GM08714 (cell line): ENCODE data around the gene ANO10.
"Not testable (repeated sequence)": the region's sequence is repeated elsewhere in the genome, so short reads cannot be mapped to it uniquely, and the experiment has no call there.

Experiments
- H3K4me3 ChIP-seq: fragments of 200-500 bp; sonication (Bioruptor generic); 2 replicates; pipeline ENCODE4 v1.5.1; 2014; ENCODE audit warnings: mild to moderate bottlenecking, low read length, inconsistent platforms
- ZNF274 ChIP-seq: IDR thresholded peaks from 2 replicates; pipeline ENCODE4 v1.6.1; 2012; ENCODE audit warnings: mild to moderate bottlenecking, low read depth, low read length

Gene ANO10

GRCh38 chr3:43621656-43622432 lies at the start of gene ANO10:
ANO10 (minus strand) TSS chr3:43622011; CDS start chr3:43605852, 16,159 bp downstream.
- TF ChIP-seq ZNF274: no peak
- peak within 1 kb of the TSS; percentile 90 for H3K4me3 ChIP-seq

GRCh38 chr3:43670635-43671522 lies 49.1 kb upstream of the ANO10 start:
- no peak for TF ChIP-seq ZNF274
- no peak overlapping the region for H3K4me3 ChIP-seq

GRCh38 chr3:43665011-43665410 lies 43.2 kb upstream of the ANO10 start:
- not testable (repeated sequence) for H3K4me3 ChIP-seq

GRCh38 chr3:43661376-43661775 lies 39.6 kb upstream of the ANO10 start:
- H3K4me3 ChIP-seq: not testable (repeated sequence)

DNA sequence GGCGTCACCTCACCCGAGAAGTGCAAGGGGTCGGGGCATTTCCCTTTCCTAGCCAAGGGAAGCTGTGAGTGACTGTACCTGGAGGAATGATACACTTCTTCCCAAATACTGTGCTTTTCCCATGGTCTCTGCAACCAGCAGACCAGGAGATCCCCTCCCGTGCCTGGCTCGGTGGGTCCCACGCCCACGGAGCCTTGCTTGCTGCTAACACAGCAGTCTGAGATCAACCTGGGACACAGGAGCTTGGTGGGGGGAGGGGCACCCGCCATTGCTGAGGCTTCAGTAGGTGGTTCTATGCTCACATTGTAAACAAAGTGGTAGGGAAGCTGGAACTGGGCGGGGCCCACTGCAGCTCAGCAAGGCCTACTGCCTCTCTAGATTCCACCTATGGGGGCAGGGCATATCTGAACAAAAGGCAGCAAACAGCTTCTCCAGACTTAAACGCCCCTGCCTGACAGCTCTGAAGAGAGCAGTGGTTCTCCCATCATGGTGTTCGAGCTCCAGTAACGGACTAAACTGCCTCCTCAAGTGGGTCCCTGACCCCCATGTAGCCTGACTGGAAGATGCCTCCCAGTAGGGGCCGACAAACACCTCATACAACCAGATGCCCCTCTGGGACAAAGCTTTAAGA lies 37.6 kb upstream of the ANO10 start:
- TF ChIP-seq ZNF274: no peak
- H3K4me3 ChIP-seq: no peak overlapping the region

DNA sequence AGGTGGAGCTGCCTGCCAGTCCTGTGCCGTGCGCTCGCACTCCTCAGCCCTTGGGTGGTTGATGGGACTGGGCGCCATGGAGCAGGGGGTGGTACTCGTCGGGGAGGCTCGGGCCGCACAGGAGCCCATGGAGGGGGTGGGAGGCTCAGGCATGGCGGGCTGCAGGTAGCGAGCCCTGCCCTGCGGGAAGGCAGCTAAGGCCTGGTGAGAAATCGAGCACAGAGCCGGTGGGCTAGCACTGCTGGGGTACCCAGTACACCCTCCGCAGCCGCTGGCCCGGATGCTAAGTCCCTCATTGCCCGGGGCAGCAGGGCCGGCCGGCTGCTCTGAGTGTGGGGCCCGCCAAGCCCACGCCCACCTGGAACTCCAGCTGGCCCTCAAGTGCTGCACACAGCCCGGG lies 34.6 kb upstream of the ANO10 start:
- not testable (repeated sequence) for H3K4me3 ChIP-seq

DNA sequence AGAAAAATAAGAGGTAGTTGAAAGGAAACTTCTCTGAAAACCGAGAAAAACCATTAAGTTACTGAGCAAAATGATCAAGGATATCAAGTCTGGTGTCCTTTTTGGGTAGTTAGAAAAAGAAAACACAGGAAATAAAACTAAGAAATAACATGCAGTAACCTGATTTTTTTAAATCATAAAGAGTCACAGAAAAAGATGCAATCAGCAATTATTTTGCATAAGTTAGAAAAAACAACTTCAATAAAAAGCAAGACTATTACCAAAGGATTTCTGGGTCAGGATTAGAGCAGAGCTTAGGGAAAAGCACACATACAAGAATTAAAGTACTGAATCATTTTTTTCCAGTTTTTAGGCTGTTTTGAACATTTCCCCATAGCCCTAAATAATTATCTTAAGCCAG lies 28.5 kb upstream of the ANO10 start:
- no peak for TF ChIP-seq ZNF274

DNA sequence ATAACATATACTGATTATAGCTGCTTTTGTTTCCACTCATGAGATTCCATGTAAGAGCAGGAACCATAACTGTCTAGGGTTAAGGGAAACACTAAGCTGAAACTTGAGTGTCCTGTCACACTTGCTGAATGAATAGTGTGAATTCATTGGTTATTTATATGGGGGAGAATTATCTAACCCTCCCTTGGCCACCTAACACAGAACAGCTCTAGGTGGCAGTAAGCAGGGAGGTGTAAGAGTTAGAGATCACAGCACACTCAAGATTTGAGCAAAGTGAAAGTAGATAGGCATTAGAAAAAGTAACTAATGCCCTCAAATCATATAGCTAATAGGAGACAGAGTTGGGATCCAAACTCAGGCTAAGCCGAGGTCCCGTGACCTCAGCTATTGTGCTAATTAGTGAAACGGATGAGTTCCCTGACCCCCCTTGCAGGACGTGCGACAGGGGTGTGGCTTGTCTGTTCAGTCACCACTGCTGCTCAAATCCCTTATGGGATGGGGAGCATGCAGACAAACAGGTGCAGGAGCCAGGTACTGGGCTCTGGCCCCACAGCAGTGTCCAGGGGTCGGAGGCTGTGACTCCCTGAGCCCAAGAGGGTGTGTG lies 27.7 kb upstream of the ANO10 start:
- TF ChIP-seq ZNF274: no peak
- H3K4me3 ChIP-seq: no peak overlapping the region

More for the DNA sequence above, 28.5 kb upstream of the ANO10 start:
- H3K4me3 ChIP-seq: no peak overlapping the region

GRCh38 chr3:43648957-43649356 lies 27.1 kb upstream of the ANO10 start:
- no peak for TF ChIP-seq ZNF274
- H3K4me3 ChIP-seq: no peak overlapping the region

DNA sequence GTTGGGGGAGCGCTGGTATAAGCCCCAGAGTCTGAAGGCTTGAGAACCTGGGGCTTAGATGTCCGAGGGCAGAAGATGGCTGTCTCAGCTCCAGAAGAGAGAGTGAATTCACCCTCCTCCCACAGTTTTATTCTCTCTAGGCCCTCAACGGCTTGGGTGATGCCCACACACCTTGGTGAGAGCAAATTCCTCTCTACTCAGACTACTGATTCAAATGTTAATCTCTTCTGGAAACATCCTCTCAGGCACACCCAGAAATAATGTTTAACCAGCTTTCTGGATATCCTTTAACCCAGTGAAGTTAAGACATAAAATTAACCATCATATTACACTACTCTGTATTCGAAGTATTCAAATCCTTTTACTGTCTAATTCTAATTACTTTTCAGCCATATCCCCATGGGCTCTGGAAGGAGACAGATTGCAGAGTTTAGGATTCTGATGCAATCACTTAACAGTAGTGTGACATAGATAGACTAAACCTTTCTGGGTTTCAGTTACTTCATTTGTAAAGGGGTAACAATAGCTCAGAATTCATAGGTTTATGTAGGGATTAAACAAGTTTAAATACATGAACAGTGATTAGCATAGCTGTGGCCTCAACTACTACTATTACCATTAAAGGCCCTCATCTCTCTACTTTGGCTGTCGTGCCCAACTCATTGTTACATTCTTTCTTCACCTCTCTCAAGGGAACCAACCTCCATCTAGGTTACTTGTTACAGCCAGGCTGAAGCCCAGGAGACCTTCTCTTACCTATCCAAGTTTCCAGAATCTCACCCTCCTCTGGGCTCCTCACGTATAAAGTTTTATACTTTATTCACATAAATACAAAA lies 25.7 kb upstream of the ANO10 start:
- no peak for TF ChIP-seq ZNF274
- H3K4me3 ChIP-seq: no peak overlapping the region

DNA sequence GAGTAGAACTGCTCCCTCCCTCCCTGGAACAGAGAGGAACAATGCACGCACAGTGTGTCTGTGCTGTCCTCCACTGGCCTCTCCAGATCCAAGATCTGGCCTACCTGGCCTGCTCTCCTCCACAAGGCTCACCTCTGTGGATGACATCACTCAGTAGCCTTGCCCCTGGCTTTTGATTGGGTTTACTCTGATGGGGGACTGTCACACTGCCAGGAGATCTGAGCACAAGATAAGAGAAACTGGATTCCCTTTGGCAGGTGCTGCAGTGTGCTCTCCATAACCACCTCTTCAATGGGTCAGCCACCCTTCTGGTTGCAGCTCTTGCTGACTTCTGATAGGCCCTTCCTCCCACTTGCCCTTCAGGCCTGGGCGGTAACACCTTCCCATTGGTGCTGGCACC lies 22.6 kb upstream of the ANO10 start:
- no peak for TF ChIP-seq ZNF274

GRCh38 chr3:43641306-43642114 lies 19.7 kb upstream of the ANO10 start:
- H3K4me3 ChIP-seq: no peak overlapping the region
- TF ChIP-seq ZNF274: no peak

More for the DNA sequence above, 22.6 kb upstream of the ANO10 start:
- no peak overlapping the region for H3K4me3 ChIP-seq

- H3K4me3 ChIP-seq: no peak overlapping the region
- no peak for TF ChIP-seq ZNF274
Measured at GRCh38 chr3:43640681-43641080, 18.9 kb upstream of the ANO10 start.
